ENCODE measurements around the gene HSPBAP1. TPM values are rescaled to one million over a fixed set of nuclear protein-coding genes. Genes with fewer than 3 reads are reported as not detected.

Gene HSPBAP1
- total RNA-seq, 1 donor, result 6.0 TPM

DNA sequence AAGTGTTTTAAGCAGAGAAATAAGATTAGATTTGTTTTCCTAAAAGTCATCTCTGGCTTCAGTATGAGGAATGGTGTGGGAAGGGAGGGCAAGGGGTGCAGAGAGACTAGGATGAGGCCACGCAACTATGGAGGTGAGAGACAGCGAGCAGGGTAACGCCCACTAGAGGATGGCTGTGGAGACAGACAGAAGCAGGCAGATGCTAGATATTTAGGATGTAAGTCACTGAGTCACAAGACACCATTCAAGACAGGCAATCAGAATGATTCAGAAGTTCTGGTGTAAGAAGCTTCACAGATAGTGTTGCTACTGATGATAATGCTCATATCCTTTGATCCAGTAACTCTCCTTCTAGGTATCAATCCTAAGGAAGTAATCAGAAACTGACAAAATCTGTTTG is 19.1 kb downstream of the HSPBAP1 start:
- DNase-seq (ENCODE audit: low read depth), result peak; percentile 34
- TF ChIP-seq, protein P1, sequence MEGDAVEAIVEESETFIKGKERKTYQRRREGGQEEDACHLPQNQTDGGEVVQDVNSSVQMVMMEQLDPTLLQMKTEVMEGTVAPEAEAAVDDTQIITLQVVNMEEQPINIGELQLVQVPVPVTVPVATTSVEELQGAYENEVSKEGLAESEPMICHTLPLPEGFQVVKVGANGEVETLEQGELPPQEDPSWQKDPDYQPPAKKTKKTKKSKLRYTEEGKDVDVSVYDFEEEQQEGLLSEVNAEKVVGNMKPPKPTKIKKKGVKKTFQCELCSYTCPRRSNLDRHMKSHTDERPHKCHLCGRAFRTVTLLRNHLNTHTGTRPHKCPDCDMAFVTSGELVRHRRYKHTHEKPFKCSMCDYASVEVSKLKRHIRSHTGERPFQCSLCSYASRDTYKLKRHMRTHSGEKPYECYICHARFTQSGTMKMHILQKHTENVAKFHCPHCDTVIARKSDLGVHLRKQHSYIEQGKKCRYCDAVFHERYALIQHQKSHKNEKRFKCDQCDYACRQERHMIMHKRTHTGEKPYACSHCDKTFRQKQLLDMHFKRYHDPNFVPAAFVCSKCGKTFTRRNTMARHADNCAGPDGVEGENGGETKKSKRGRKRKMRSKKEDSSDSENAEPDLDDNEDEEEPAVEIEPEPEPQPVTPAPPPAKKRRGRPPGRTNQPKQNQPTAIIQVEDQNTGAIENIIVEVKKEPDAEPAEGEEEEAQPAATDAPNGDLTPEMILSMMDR (IDR thresholded peaks at IDR 0.05; ENCODE audit: insufficient read depth, low read depth, low read length), result no peak
- H3K4me3 ChIP-seq (ENCODE audit: low read depth, low read length), result no peak overlapping the region

DNA sequence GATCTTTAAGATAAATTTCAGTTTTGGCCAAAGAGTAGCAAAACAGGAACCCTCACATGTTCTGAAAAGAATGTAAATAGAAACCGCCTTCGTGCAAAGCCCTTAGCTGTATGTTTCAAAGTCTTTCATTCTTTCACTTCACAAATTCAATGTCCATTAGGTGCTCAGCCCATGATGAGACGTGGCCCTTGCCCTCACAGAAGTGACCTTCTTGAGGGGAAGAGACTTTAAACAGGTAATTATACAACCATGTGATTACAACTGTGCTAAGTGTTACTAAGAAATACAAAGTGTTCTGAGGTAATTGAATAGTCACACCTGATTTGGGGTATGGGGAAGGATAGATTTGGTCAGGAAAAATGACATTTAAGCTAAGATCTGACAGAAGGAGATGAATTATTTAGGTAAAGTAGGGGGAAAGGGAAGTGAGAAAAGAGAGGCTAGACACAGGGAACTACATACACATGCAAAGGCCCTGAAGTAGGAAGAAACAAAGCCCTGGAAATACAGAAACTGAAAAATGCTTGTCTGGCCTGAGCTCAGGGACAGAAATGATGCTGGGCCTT is 19.6 kb downstream of the HSPBAP1 start:
- TF ChIP-seq, protein P1 (IDR thresholded peaks at IDR 0.05; ENCODE audit: insufficient read depth, low read depth, low read length), result no peak
- no peak overlapping the region for H3K4me3 ChIP-seq (ENCODE audit: low read depth, low read length)

DNA sequence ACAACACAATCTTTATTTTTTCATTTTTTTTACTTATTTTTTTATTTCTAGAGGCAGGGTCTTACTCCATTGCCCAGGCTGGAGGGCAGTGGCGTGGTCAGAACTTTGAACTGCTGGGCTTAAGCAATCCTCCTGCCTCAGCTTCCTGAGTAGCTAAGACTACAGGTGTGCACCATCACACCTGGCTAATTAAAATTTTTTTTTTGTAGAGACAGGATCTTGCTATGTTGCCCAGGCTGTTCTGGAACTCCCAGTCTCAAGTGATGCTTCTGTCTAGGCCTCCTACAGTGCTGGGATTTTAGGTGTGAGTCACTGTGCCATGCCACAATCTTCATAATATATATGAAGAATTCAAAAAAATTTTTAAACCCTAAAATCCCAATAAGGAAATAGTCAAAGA is 20.8 kb downstream of the HSPBAP1 start:
- TF ChIP-seq, protein P1 (IDR thresholded peaks at IDR 0.05; ENCODE audit: insufficient read depth, low read depth, low read length), result no peak
- H3K4me3 ChIP-seq (ENCODE audit: low read depth, low read length), result no peak overlapping the region
- DNase-seq (ENCODE audit: low read depth), result no peak

More for the DNA sequence above, 19.6 kb downstream of the HSPBAP1 start:
- DNase-seq (ENCODE audit: low read depth), result no peak

DNA sequence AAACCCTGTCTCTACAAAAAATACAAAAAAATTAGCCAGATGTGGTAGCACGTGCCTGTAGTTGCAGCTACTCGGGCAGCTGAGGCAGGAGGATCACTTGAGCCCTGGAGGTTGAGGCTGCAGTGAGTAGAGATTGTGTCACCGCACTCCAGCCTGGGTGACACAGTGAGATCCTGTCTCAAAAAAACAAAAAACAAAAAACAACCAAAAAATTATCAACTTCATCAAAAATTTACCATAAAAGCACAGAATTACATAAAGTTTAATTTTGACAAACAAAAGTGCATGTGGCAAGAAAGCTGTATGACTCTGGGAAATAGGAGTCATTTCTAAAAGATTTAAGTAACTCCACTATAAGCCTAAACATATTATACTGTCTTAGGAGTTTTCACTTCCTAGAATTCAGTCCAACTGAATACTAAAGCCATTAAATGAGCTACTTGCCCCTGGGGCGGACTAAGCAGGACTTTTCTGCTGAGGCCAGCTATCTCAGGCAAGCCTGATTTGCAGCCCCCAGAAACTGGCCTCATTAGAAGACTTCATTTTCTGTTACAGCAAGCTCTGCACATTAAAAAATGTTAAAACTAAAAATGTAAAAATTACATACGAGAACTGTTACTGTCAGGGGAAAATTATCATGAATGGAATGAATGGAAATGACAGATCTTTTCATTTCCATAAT is 23.0 kb downstream of the HSPBAP1 start:
- TF ChIP-seq, protein P1 (IDR thresholded peaks at IDR 0.05; ENCODE audit: insufficient read depth, low read depth, low read length), result no peak
- H3K4me3 ChIP-seq (ENCODE audit: low read depth, low read length), result no peak overlapping the region
- no peak for DNase-seq (ENCODE audit: low read depth)

DNA sequence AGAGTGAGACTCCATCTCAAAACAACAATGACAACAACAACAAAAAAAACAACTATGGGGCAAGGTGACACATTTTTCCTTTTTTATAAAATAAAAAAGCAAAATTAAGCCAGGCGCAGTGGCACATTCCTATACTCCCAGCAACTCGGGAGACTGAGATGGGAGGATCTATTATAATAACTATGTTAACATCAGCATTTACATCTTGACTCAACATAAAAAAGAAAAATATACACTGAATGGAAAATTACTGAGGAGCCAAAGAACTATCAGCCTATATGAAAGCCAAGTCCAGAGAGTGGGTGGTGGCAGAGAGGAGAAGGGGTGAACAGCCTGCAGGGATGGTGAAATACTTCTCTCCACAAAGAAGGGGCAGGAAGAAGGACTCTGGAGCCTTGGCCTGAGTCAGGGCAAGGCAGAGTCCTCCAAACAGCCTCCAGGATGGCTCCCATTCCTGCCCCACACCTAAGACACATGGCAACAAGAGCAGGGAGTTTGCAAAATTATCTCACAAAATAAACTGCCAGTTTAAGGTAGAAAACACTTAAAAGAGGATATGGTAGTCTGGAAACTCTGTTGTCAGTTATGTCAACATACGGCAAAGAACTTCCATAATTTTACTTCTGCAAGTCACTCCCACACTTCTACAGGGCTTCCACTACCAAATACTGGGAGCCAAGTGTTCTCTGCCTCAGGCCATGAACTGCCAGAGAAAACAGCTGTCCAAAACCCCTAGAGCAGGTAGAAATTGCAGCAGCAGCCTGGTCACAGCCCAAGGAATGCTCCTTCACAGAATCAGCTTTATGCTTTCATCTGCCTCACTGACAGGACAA is 25.9 kb downstream of the HSPBAP1 start:
- H3K4me3 ChIP-seq (ENCODE audit: low read depth, low read length), result no peak overlapping the region
- TF ChIP-seq, protein P1 (IDR thresholded peaks at IDR 0.05; ENCODE audit: insufficient read depth, low read depth, low read length), result no peak
- DNase-seq (ENCODE audit: low read depth), result peak; percentile 58

DNA sequence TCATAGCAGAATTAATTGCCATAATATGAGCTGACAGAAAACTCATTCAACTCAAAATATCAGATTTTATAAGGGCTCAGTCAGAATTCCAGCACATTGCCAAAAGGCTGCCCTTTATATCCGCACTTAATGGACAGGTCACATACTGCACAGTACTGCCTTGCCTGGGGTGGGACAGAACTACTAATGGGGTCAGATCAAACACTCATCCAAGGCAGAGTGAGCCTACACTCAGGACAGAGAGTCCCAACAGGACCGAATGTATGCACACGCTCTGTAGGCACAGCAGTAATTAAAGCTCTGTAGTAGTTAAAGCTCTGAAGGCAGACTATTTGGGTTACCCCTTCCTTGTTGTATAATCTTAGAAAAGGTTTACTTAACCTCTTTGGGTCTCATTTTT is 27.2 kb downstream of the HSPBAP1 start:
- DNase-seq (ENCODE audit: low read depth), result no peak
- TF ChIP-seq, protein P1 (IDR thresholded peaks at IDR 0.05; ENCODE audit: insufficient read depth, low read depth, low read length), result no peak
- no peak overlapping the region for H3K4me3 ChIP-seq (ENCODE audit: low read depth, low read length)
